ENCODE data around the gene PLOD1. TPM values are rescaled to one million over a fixed set of nuclear protein-coding genes. Genes with fewer than 3 reads are reported as not detected.

PLOD1 gene
- total RNA-seq, 2 donors from 2014 or later, result 71.5 to 81.8 TPM

DNA sequence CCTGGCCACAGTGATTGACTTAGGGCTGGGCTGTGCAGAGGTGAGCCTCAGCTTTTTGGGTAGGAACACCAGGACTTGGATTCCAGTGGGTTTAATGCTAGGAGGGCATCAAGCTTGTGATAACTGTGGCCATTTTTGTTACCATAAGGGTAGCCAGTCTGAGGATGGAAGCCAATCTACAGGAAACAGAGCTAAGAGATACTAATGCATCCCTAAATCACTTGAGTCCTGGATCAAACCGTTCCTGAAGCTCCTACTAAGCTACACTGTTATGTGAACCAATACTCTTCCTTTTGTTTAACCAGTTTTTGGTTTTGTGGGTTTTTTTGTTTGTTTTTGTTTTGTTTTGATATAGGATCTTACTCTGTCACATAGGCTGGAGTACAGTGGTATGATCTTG is 20.5 kb upstream of the PLOD1 start:
- TF ChIP-seq, protein P1, sequence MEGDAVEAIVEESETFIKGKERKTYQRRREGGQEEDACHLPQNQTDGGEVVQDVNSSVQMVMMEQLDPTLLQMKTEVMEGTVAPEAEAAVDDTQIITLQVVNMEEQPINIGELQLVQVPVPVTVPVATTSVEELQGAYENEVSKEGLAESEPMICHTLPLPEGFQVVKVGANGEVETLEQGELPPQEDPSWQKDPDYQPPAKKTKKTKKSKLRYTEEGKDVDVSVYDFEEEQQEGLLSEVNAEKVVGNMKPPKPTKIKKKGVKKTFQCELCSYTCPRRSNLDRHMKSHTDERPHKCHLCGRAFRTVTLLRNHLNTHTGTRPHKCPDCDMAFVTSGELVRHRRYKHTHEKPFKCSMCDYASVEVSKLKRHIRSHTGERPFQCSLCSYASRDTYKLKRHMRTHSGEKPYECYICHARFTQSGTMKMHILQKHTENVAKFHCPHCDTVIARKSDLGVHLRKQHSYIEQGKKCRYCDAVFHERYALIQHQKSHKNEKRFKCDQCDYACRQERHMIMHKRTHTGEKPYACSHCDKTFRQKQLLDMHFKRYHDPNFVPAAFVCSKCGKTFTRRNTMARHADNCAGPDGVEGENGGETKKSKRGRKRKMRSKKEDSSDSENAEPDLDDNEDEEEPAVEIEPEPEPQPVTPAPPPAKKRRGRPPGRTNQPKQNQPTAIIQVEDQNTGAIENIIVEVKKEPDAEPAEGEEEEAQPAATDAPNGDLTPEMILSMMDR (conservative IDR thresholded peaks at IDR 0.05), result no peak
- Mint-ChIP-seq H3K4me3 (no peak overlapping the region), H3K27me3 (ENCODE audit: insufficient read depth) (no peaks in the 10 kb centered on the region), H3K9me3 (no peaks in the 10 kb centered on the region), H3K36me3 (ENCODE audit: low read depth) (peaks cover 11% of the 10 kb centered on the region), H3K27ac (no peak overlapping the region), H3K4me1 (no peaks in the 10 kb centered on the region)
- Histone ChIP-seq H3K27ac (ENCODE audit: low read depth, low read length) (no peak overlapping the region), H3K9ac (ENCODE audit: extremely low read depth, low read length, poor library complexity, severe bottlenecking) (no peak overlapping the region), H3K9me3 (ENCODE audit: control insufficient read depth, low read length) (no peaks in the 10 kb centered on the region), H3K36me3 (ENCODE audit: control insufficient read depth, insufficient read depth, low read length) (peaks cover 6% of the 10 kb centered on the region), H3K4me3 (ENCODE audit: low read length) (no peak overlapping the region), H3K4me1 (ENCODE audit: control insufficient read depth, insufficient read depth, low read length) (no peaks in the 10 kb centered on the region), H3K27me3 (ENCODE audit: control insufficient read depth, insufficient read depth, low read length, poor library complexity, severe bottlenecking) (no peaks in the 10 kb centered on the region)
- no peak for DNase-seq
- WGBS, 2 experiments (ENCODE audit: insufficient coverage in 1 of 2, insufficient read length in 1 of 2), result 100% methylated on average over 1 of the region's 1 CpG; no CpG with 5 or more reads in 1 of the 2 experiments

DNA sequence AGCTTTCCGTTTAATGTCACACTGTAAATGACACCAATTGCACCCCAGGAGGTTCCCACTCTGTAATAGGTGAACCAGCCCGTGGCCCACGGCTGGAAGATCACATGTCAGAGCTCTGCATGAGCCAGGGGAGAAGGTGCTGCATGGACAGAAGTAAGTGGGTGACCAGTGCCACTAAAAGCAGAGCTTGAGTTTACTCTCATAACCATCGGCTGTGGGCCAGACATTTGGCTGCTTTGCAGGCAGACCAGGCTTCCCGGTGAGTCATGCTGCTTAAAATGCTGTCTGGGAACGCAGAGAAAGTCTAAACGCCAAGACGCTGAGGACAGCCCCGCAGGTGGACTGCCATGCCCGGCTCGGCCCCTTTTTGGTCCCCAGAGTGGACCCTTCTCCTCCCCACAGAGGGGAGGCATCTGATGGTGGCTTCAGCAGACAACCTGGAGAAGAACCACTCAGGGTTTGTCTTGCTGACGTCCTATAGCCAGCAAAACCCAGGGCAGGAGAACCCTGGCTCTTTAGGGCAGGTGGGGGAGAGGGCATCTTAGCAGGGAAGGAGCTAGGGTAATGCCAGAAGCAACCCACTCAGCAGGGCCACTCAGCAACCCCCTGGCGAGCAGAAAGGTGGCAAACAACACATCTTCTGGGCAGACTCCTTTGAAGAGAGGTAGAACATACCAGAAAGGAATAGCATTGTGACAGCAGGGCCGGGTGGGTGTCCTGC is 15.6 kb upstream of the PLOD1 start:
- TF ChIP-seq, protein P1 (conservative IDR thresholded peaks at IDR 0.05), result no peak
- Mint-ChIP-seq H3K9me3 (no peaks in the 10 kb centered on the region), H3K27ac (no peak overlapping the region), H3K4me3 (no peak overlapping the region), H3K4me1 (peaks cover 4% of the 10 kb centered on the region), H3K27me3 (ENCODE audit: insufficient read depth) (no peaks in the 10 kb centered on the region), H3K36me3 (ENCODE audit: low read depth) (peaks cover 39% of the 10 kb centered on the region)
- no peak for DNase-seq
- Histone ChIP-seq H3K4me3 (ENCODE audit: low read length) (no peak overlapping the region), H3K27me3 (ENCODE audit: control insufficient read depth, insufficient read depth, low read length, poor library complexity, severe bottlenecking) (no peaks in the 10 kb centered on the region), H3K36me3 (ENCODE audit: control insufficient read depth, insufficient read depth, low read length) (peaks cover 24% of the 10 kb centered on the region), H3K9me3 (ENCODE audit: control insufficient read depth, low read length) (no peaks in the 10 kb centered on the region), H3K9ac (ENCODE audit: extremely low read depth, low read length, poor library complexity, severe bottlenecking) (no peak overlapping the region), H3K4me1 (ENCODE audit: control insufficient read depth, insufficient read depth, low read length) (no peaks in the 10 kb centered on the region), H3K27ac (ENCODE audit: low read depth, low read length) (no peak overlapping the region)
- whole genome bisulfite sequencing, 2 experiments (ENCODE audit: insufficient coverage in 1 of 2, insufficient read length in 1 of 2), result 88 to 92% methylated on average over 10 to 14 of the region's 14 CpGs

DNA sequence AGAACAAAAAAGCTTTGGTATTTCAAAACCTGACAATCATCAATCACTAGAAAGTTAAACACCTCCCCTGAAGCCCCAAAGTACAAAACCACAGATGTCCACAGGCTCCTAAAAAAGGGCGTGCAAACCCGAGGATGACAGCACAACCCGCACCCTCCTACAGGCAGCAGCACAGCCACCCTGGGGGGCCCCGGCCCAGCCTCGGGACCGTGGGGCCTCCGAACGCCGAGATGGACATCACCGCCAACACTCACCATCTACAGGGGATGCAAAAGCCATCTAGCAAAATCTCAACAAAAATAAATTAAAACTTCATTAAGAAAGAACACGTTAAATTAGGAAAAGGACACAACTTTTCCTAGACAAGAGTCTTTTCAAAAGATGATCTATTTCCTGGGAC is 14.9 kb upstream of the PLOD1 start:
- Histone ChIP-seq H3K9ac (ENCODE audit: extremely low read depth, low read length, poor library complexity, severe bottlenecking) (no peak overlapping the region), H3K27me3 (ENCODE audit: control insufficient read depth, insufficient read depth, low read length, poor library complexity, severe bottlenecking) (no peaks in the 10 kb centered on the region), H3K9me3 (ENCODE audit: control insufficient read depth, low read length) (no peaks in the 10 kb centered on the region), H3K27ac (ENCODE audit: low read depth, low read length) (no peak overlapping the region), H3K4me1 (ENCODE audit: control insufficient read depth, insufficient read depth, low read length) (no peaks in the 10 kb centered on the region), H3K4me3 (ENCODE audit: low read length) (no peak overlapping the region), H3K36me3 (ENCODE audit: control insufficient read depth, insufficient read depth, low read length) (peaks cover 24% of the 10 kb centered on the region)
- H3K9me3 Mint-ChIP-seq, result no peaks in the 10 kb centered on the region
- peaks cover 40% of the 10 kb centered on the region for H3K36me3 Mint-ChIP-seq (ENCODE audit: low read depth)
- WGBS, 2 experiments (ENCODE audit: insufficient coverage in 1 of 2, insufficient read length in 1 of 2), result 90 to 100% methylated on average over 1 to 11 of the region's 11 CpGs
- H3K27ac Mint-ChIP-seq, result no peak overlapping the region
- peaks cover 9% of the 10 kb centered on the region for H3K4me1 Mint-ChIP-seq
- TF ChIP-seq, protein P1 (conservative IDR thresholded peaks at IDR 0.05), result no peak
- H3K4me3 Mint-ChIP-seq, result no peak overlapping the region
- no peak for DNase-seq
- H3K27me3 Mint-ChIP-seq (ENCODE audit: insufficient read depth), result no peaks in the 10 kb centered on the region

Data from endodermal cell (in vitro differentiated cells).